ENCODE measurements around the gene HSDL2. TPM values are rescaled to one million over a fixed set of nuclear protein-coding genes. Genes with fewer than 3 reads are reported as not detected.

Gene HSDL2
- polyA plus RNA-seq, 1 of the 3 experiments (the other 2 are of a cell fraction), result 14.4 TPM

GRCh38 chr9:112486221-112487007 lies 106.5 kb downstream of the HSDL2 start, which contains the start of gene KIAA1958:
KIAA1958 (plus strand) TSS chr9:112486827; CDS start chr9:112574081, 87,254 bp downstream.
- under 1% methylated on average over 20 of the region's 93 CpGs for WGBS (ENCODE audit: low lambda C conversion rate)
- H3K4me3 ChIP-seq (ENCODE audit: low read depth in 2 of 2, low read length in 1 of 2), result peak within 1 kb of the TSS; percentile 80 to 81
- ChIA-PET POLR2A (interaction anchor here (0.7 to 1.1 kb wide), 3 partner anchors 107 to 232 kb away, joined by 3 to 4 read pairs (median 3); partner anchors contain the start of genes HSDL2 and INIP), CTCF (interaction anchor here (0.6 to 1.8 kb wide), 7 partner anchors 9 to 403 kb away, joined by 3 to 4 read pairs (median 3); no protein-coding TSS in a partner anchor)
- no peaks in the 10 kb centered on the region for H3K9me2 ChIP-seq
- H3K27me3 ChIP-seq (ENCODE audit: insufficient read depth), result no peaks in the 10 kb centered on the region
- peak within 1 kb of the TSS; percentile 83 for H3K4me2 ChIP-seq
- peaks cover 9 to 27% of the 10 kb centered on the region in 2 experiments; a peak in 3 of 4 replicates for H3K4me1 ChIP-seq (ENCODE audit: control insufficient read depth in 1 of 2, insufficient read depth in 2 of 2, low read depth in 1 of 2, low read length in 1 of 2)
- peak within 1 kb of the TSS; percentile 73 for H3K9ac ChIP-seq
- H4K20me1 ChIP-seq (ENCODE audit: insufficient read depth), result no peaks in the 10 kb centered on the region
- H2AFZ ChIP-seq (ENCODE audit: low read depth), result peak within 1 kb of the TSS; percentile 91
- H3F3A ChIP-seq (replicated peaks; ENCODE audit: insufficient read depth), result peaks cover 1% of the 10 kb centered on the region
- peak; percentile 96 for DNase-seq
- TF ChIP-seq CHD2 (IDR thresholded peaks at IDR 0.05; ENCODE audit: low read length, partially characterized antibody) (peak; percentile 39), GATA2 (CRISPR knock-in tag; IDR thresholded peaks at IDR 0.05) (peak; percentile 10; the same call in 1 of the 2 replicates), TAF1 (IDR thresholded peaks at IDR 0.05; ENCODE audit: borderline replicate concordance, low read depth, low read length) (peak; percentile 84), MXI1 (IDR thresholded peaks at IDR 0.05; ENCODE audit: low read depth, low read length) (peak; percentile 83), CTCF (IDR thresholded peaks at IDR 0.05) (no peak), MAX (IDR thresholded peaks at IDR 0.05; ENCODE audit: low read depth) (peak; percentile 91), IRF3 (IDR thresholded peaks at IDR 0.05; ENCODE audit: low read depth, low read length) (no peak), GABPA (IDR thresholded peaks at IDR 0.05; ENCODE audit: low read depth) (peak; percentile 79), SIN3A (IDR thresholded peaks at IDR 0.05; ENCODE audit: borderline replicate concordance, low read depth, low read length) (peak; percentile 73), POLR2AphosphoS5 (IDR thresholded peaks at IDR 0.05; ENCODE audit: low read depth, low read length) (peak; percentile 89), TEAD4 (IDR thresholded peaks at IDR 0.05; ENCODE audit: borderline replicate concordance, insufficient read depth) (no peak)
- H3K36me3 ChIP-seq (replicated peaks in 1 of 2; ENCODE audit: control insufficient read depth in 1 of 2, insufficient read depth in 2 of 2, low read length in 1 of 2), result no peaks in the 10 kb centered on the region
- peaks cover 40% of the 10 kb centered on the region for H3K79me2 ChIP-seq (ENCODE audit: insufficient read depth)
- H3K9me3 ChIP-seq, result no peaks in the 10 kb centered on the region
- H3K27ac ChIP-seq (ENCODE audit: low read depth in 2 of 2, low read length in 1 of 2), result peak within 1 kb of the TSS; percentile 51 to 90
